Measurements from ENCODE around the gene WFS1. TPM values are rescaled to one million over a fixed set of nuclear protein-coding genes. Genes with fewer than 3 reads are reported as not detected.
A peak's percentile ranks its signal among the peaks of the same experiment; 100 is the strongest.

The WFS1 gene
- 10 to 100 TPM; 63.8 to 66.1 TPM for total RNA-seq
- 10 to 100 TPM; 11.9 to 42.4 TPM for polyA plus RNA-seq
- long read RNA-seq, donor 1, transcript WFS1-206 (2 exons, 570 nt), result minor isoform, 5 of 275 reads
- long read RNA-seq, donor 1, transcript WFS1-202 (8 exons, 3,255 nt), result minor isoform, 17 of 275 reads
- long read RNA-seq, donor 1, transcript WFS1-201 (8 exons, 3,640 nt), result major isoform, 90 of 275 reads
- long read RNA-seq, donor 1, partial matches to known transcripts, result 151 of 275 reads
- long read RNA-seq, donor 1, other reads (novel, unspliced or antisense), result 6 of 275 reads
- long read RNA-seq, donor 2, transcript WFS1-201 (8 exons, 3,640 nt), result major isoform, 24 of 66 reads
- long read RNA-seq, donor 2, transcript WFS1-202 (8 exons, 3,255 nt), result minor isoform, 5 of 66 reads
- long read RNA-seq, donor 2, partial matches to known transcripts, result 7 of 66 reads
- long read RNA-seq, donor 2, other reads (novel, unspliced or antisense), result 24 of 66 reads

DNA sequence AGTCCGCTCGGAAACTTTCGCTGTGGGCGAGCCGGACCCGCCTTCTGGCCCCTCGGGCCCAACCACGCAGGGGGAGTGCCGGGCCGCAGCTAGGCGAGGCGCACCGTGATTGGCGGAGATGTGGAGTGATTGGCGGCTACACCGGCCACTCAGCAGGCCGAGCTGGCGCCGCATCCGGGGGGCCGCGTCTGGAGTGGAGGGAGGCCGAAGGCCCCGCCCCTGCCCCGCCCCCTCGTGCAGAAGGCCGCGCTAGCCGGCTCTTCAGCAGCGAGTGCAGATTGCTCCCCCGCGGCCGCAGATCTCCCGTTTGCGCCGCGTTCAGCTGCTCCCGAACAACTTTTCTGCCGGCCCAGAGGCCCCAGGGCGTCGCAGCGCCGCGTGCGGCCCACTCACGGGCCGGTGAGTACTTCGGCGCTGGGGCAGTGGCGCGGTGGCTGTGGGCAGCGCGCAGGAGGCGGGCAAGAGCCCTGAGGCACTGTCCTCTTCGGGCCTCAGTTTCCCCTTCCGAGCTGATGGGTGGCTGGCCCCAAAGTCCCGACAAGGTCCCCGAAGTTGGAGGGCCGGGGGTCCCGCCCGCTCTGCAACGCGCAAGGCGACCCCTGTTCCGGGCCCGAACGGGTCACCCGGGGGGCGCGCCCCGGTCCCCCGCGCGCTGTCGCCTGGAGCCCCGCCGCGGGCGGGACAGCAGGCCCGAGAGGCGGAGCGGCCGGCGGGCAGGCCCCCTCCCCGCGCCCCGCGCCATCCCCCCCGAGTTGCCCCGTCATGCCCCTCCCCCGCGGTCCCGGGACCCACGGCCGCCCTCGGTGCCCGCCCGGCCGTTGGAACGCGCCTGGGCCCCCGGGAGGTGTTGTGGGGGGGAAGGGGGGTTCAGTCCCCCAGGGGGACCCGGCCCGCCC lies at the start of gene WFS1:
TSS of gene WFS1 (plus strand) at position 235 of the 896 bp plus-strand sequence. CDS start 7,606 bp downstream, outside the sequence.
- peak; percentile 98 for ATAC-seq (ENCODE audit: low FRiP score)
- peak; percentile 99 for DNase-seq
- H3K4me3 ChIP-seq (ENCODE audit: low read length in 2 of 2), result peak within 1 kb of the TSS; percentile 52 to 96
- H3K27ac ChIP-seq (ENCODE audit: low read depth in 1 of 2, low read length in 2 of 2), result peak within 1 kb of the TSS; percentile 85 to 97
- intact Hi-C loops (cut with DNase I), result no loop called here
- H3K9me3 ChIP-seq (ENCODE audit: control insufficient read depth, low read length), result no peaks in the 10 kb centered on the region
- no peaks in the 10 kb centered on the region for H3K36me3 ChIP-seq (ENCODE audit: control insufficient read depth in 1 of 2, insufficient read depth in 2 of 2, low read length in 1 of 2)
- H3K27me3 ChIP-seq (ENCODE audit: control insufficient read depth in 1 of 2, insufficient read depth in 2 of 2, low read length in 1 of 2), result no peaks in the 10 kb centered on the region
- H3K4me1 ChIP-seq (ENCODE audit: control insufficient read depth in 1 of 2, insufficient read depth in 2 of 2, low read length in 2 of 2), result no peaks in the 10 kb centered on the region
- 0 to 1% methylated on average over 61 to 104 of the region's 104 CpGs for WGBS, 2 donors

GRCh38 chr4:6221301-6221850 lies 48.3 kb upstream of the WFS1 start:
- no peak overlapping the region for H3K4me3 ChIP-seq (ENCODE audit: low read length in 2 of 2)
- no peak overlapping the region for H3K27ac ChIP-seq (ENCODE audit: low read depth in 1 of 2, low read length in 2 of 2)
- H3K9me3 ChIP-seq (ENCODE audit: control insufficient read depth, low read length), result peaks cover 7% of the 10 kb centered on the region
- 17% methylated on average over 16 of the region's 16 CpGs for WGBS, 2 donors
- H3K36me3 ChIP-seq (ENCODE audit: control insufficient read depth in 1 of 2, insufficient read depth in 2 of 2, low read length in 1 of 2), result no peaks in the 10 kb centered on the region
- peaks cover 0 to 10% of the 10 kb centered on the region in 2 donors for H3K27me3 ChIP-seq (ENCODE audit: control insufficient read depth in 1 of 2, insufficient read depth in 2 of 2, low read length in 1 of 2)
- H3K4me1 ChIP-seq (ENCODE audit: control insufficient read depth in 1 of 2, insufficient read depth in 2 of 2, low read length in 2 of 2), result no peaks in the 10 kb centered on the region
- ATAC-seq (ENCODE audit: low FRiP score) (no peak), DNase-seq (no peak)
- intact Hi-C loops (cut with DNase I), result no loop called here

- 11 to 14% methylated on average over 38 to 84 of the region's 84 CpGs for WGBS, 2 donors
- Histone ChIP-seq H3K9me3 (ENCODE audit: control insufficient read depth, low read length) (peaks cover 7% of the 10 kb centered on the region), H3K27ac (ENCODE audit: low read depth in 1 of 2, low read length in 2 of 2) (no peak overlapping the region), H3K4me3 (ENCODE audit: low read length in 2 of 2) (peak overlapping the region in 1 of 2 donors; percentile 1), H3K36me3 (ENCODE audit: control insufficient read depth in 1 of 2, insufficient read depth in 2 of 2, low read length in 1 of 2) (no peaks in the 10 kb centered on the region), H3K4me1 (ENCODE audit: control insufficient read depth in 1 of 2, insufficient read depth in 2 of 2, low read length in 2 of 2) (no peaks in the 10 kb centered on the region), H3K27me3 (ENCODE audit: control insufficient read depth in 1 of 2, insufficient read depth in 2 of 2, low read length in 1 of 2) (peaks cover 0 to 10% of the 10 kb centered on the region in 2 donors)
- ATAC-seq (ENCODE audit: low FRiP score) (peak; percentile 59), DNase-seq (peak in 1 of 2 donors; percentile 70)
- intact Hi-C loops (cut with DNase I), result no loop called here
Measured at GRCh38 chr4:6221851-6222760, 47.5 kb upstream of the WFS1 start.

DNA sequence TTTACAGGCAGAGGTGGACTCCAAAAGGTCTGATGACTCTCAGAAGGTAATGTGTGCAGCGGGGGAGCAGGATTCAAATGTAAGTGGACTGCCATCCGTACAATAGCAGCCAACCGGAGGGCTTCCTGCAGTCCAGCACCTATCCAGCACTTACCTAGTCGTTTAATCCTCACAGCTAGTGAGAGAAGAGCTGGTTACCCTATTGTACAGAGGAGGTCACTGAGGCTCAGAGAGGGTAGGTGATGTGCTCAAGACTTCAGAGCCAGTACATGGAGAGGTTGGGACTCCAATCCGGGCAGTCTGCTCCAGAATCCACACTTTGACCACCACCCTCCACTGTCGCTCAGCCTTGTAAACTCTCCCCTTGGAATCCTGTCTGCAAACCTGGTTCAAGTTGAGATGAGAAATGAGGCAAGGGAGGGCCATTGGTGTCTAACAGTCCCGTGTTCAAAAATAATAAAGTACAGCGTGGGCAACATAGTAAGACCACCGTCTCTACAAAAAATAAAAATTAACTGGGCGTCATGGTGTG lies 46.8 kb upstream of the WFS1 start:
- 60 to 62% methylated on average over 10 of the region's 10 CpGs for WGBS, 2 donors
- no peak for ATAC-seq (ENCODE audit: low FRiP score)
- intact Hi-C loops (cut with DNase I), result no loop called here
- Histone ChIP-seq H3K4me1 (ENCODE audit: control insufficient read depth in 1 of 2, insufficient read depth in 2 of 2, low read length in 2 of 2) (no peaks in the 10 kb centered on the region), H3K27ac (ENCODE audit: low read depth in 1 of 2, low read length in 2 of 2) (no peak overlapping the region), H3K4me3 (ENCODE audit: low read length in 2 of 2) (no peak overlapping the region), H3K36me3 (ENCODE audit: control insufficient read depth in 1 of 2, insufficient read depth in 2 of 2, low read length in 1 of 2) (no peaks in the 10 kb centered on the region), H3K27me3 (ENCODE audit: control insufficient read depth in 1 of 2, insufficient read depth in 2 of 2, low read length in 1 of 2) (peaks cover 0 to 10% of the 10 kb centered on the region in 2 donors), H3K9me3 (ENCODE audit: control insufficient read depth, low read length) (peaks cover 7% of the 10 kb centered on the region)
- DNase-seq, result no peak

DNA sequence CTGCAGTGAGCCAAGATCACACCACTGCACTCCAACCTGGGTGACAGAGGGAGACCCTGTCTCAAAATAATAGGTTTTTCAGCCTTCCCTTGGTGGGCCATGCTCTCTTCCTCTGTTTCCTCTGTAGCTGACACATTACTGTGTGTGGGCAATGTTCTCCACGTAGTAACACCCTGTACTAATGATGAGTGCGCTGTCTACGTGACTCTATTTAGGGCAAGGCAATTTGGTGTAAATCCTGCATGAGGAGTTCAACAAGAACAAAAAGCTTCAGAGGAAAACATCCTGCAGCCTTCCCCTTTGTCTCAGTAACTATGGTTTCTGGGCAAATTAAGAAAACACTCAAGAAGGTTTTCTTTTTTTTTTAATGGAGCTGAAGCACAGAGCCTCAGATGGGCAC lies 44.9 kb upstream of the WFS1 start:
- intact Hi-C loops (cut with DNase I), result no loop called here
- Histone ChIP-seq H3K27me3 (ENCODE audit: control insufficient read depth in 1 of 2, insufficient read depth in 2 of 2, low read length in 1 of 2) (peaks cover 0 to 8% of the 10 kb centered on the region in 2 donors), H3K36me3 (ENCODE audit: control insufficient read depth in 1 of 2, insufficient read depth in 2 of 2, low read length in 1 of 2) (no peaks in the 10 kb centered on the region), H3K4me1 (ENCODE audit: control insufficient read depth in 1 of 2, insufficient read depth in 2 of 2, low read length in 2 of 2) (no peaks in the 10 kb centered on the region), H3K9me3 (ENCODE audit: control insufficient read depth, low read length) (peaks cover 7% of the 10 kb centered on the region), H3K4me3 (ENCODE audit: low read length in 2 of 2) (no peak overlapping the region), H3K27ac (ENCODE audit: low read depth in 1 of 2, low read length in 2 of 2) (no peak overlapping the region)
- 71 to 72% methylated on average over 3 of the region's 3 CpGs for WGBS, 2 donors
- no peak for DNase-seq
- ATAC-seq (ENCODE audit: low FRiP score), result no peak

DNA sequence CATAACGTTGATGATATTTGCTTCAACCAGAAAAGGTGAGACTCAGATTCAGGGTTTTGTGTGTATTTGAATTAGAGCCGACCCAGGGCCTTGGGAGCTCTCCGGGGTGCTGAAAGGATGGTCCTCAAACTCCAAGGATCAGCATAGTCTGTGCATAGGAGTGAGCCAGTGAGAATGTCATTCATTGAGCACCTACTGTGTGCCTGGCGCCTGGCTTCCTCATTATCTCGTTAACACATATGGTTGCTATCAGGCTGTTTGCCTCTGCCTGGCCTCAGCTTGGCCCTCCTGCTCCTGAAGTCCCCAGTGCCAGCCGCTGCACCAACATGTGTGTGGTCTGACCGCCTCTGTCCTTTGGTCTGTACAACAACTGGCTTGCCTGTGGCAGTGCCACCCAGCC lies 44.2 kb upstream of the WFS1 start:
- no peaks in the 10 kb centered on the region for H3K36me3 ChIP-seq (ENCODE audit: control insufficient read depth in 1 of 2, insufficient read depth in 2 of 2, low read length in 1 of 2)
- WGBS, 2 donors, result 40 to 41% methylated on average over 7 of the region's 7 CpGs
- H3K27me3 ChIP-seq (ENCODE audit: control insufficient read depth in 1 of 2, insufficient read depth in 2 of 2, low read length in 1 of 2), result peaks cover 0 to 7% of the 10 kb centered on the region in 2 donors
- no peak for ATAC-seq (ENCODE audit: low FRiP score)
- peaks cover 7% of the 10 kb centered on the region for H3K9me3 ChIP-seq (ENCODE audit: control insufficient read depth, low read length)
- intact Hi-C loops (cut with DNase I), result no loop called here
- H3K27ac ChIP-seq (ENCODE audit: low read depth in 1 of 2, low read length in 2 of 2), result no peak overlapping the region
- no peak overlapping the region for H3K4me3 ChIP-seq (ENCODE audit: low read length in 2 of 2)
- DNase-seq, result peak in 1 of 2 donors; percentile 55
- no peaks in the 10 kb centered on the region for H3K4me1 ChIP-seq (ENCODE audit: control insufficient read depth in 1 of 2, insufficient read depth in 2 of 2, low read length in 2 of 2)

- no peak overlapping the region for H3K27ac ChIP-seq (ENCODE audit: low read depth in 1 of 2, low read length in 2 of 2)
- 88 to 89% methylated on average over 7 of the region's 7 CpGs for WGBS, 2 donors
- H3K9me3 ChIP-seq (ENCODE audit: control insufficient read depth, low read length), result peaks cover 7% of the 10 kb centered on the region
- no peaks in the 10 kb centered on the region for H3K36me3 ChIP-seq (ENCODE audit: control insufficient read depth in 1 of 2, insufficient read depth in 2 of 2, low read length in 1 of 2)
- no peaks in the 10 kb centered on the region for H3K4me1 ChIP-seq (ENCODE audit: control insufficient read depth in 1 of 2, insufficient read depth in 2 of 2, low read length in 2 of 2)
- no peak for DNase-seq
- no peak for ATAC-seq (ENCODE audit: low FRiP score)
- no peak overlapping the region for H3K4me3 ChIP-seq (ENCODE audit: low read length in 2 of 2)
- intact Hi-C loops (cut with DNase I), result no loop called here
- H3K27me3 ChIP-seq (ENCODE audit: control insufficient read depth in 1 of 2, insufficient read depth in 2 of 2, low read length in 1 of 2), result peaks cover 0 to 4% of the 10 kb centered on the region in 2 donors
Measured at GRCh38 chr4:6226506-6226905, 43.1 kb upstream of the WFS1 start.

All from aorta (tissue), 5 donors.